ENCODE measurements around the gene ARL5A.

- no peak for TF ChIP-seq CTCF (conservative IDR thresholded peaks at IDR 0.05)
- no peak for TF ChIP-seq ZFX (IDR thresholded peaks at IDR 0.05)
Observed at GRCh38 chr2:151824886-151825285, 3.3 kb downstream of the ARL5A start.

Data from C4-2B (cell line).